ENCODE results near the gene RB1.

Gene RB1

DNA sequence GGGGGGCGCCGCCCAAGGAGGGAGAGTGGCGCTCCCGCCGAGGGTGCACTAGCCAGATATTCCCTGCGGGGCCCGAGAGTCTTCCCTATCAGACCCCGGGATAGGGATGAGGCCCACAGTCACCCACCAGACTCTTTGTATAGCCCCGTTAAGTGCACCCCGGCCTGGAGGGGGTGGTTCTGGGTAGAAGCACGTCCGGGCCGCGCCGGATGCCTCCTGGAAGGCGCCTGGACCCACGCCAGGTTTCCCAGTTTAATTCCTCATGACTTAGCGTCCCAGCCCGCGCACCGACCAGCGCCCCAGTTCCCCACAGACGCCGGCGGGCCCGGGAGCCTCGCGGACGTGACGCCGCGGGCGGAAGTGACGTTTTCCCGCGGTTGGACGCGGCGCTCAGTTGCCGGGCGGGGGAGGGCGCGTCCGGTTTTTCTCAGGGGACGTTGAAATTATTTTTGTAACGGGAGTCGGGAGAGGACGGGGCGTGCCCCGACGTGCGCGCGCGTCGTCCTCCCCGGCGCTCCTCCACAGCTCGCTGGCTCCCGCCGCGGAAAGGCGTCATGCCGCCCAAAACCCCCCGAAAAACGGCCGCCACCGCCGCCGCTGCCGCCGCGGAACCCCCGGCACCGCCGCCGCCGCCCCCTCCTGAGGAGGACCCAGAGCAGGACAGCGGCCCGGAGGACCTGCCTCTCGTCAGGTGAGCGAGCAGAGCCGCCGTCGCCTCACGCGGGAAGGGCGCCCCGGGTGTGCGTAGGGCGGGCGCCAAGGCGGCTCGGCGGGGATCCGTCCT lies at the start of gene RB1:
Gene RB1 (plus strand): TSS at position 393 of the 784 bp plus-strand sequence. CDS start 162 bp downstream, at position 555.
- DNase-seq: peak; percentile 55 to 78

DNA sequence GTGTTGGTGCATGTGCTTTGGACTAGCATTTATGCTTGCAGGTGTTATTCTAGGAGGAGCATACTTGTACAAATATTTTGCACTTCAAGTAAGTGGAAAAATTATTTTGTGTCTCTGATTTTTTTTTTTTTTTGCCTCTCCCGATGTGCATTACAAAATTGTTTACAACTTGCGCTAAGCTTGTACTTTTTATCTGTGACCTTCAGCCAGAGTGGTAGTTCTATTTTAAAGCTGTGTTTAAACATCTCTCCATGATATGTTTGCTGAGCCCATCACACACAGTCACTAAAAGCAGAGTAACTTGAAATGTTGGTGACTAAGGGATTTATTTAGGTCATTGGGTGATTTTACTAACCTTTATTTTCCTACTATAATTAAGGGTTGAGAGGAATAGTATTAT lies 49.7 kb upstream of the RB1 start:
- no peak for DNase-seq

- DNase-seq: no peak
These were observed 48.5 kb upstream of the RB1 start for GRCh38 chr13:48255090-48255489.

GRCh38 chr13:48255954-48256353 lies 47.6 kb upstream of the RB1 start:
- DNase-seq: no peak

GRCh38 chr13:48258002-48258401 lies 45.5 kb upstream of the RB1 start:
- no peak for DNase-seq

DNA sequence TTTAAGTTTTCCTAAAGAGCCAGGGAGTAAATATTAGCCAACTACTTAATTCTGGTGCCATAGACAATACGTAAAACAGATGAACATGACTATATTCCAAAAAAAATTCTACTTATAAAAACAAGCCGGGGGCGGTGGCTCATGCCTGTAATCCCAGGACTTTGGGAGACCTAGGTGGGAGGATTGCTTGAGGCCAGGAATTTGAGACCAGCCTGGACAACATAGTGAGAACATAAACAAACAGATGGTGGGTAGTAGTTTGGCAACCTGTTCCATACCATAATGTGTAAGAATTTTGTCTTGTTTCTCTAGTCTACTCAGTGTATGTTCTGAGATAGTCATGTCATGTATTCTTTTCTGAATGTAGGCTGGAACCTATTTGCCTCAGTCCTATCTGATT lies 45.1 kb upstream of the RB1 start:
- no peak for DNase-seq

DNA sequence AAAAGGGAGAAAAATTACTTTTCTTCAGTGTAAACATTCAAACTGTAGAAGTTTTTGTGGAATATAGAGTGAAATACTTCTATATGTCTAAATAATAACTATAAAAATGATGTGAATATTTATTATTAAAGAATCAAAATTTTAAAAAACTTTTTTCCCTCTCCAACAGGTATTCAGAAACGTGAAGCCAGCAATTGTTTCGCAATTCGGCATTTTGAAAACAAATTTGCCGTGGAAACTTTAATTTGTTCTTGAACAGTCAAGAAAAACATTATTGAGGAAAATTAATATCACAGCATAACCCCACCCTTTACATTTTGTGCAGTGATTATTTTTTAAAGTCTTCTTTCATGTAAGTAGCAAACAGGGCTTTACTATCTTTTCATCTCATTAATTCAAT lies 42.6 kb upstream of the RB1 start:
- DNase-seq: no peak

GRCh38 chr13:48263196-48263595 lies 40.4 kb upstream of the RB1 start:
- DNase-seq: no peak

- DNase-seq: no peak
These were observed 39.5 kb upstream of the RB1 start for GRCh38 chr13:48264058-48264457.

DNA sequence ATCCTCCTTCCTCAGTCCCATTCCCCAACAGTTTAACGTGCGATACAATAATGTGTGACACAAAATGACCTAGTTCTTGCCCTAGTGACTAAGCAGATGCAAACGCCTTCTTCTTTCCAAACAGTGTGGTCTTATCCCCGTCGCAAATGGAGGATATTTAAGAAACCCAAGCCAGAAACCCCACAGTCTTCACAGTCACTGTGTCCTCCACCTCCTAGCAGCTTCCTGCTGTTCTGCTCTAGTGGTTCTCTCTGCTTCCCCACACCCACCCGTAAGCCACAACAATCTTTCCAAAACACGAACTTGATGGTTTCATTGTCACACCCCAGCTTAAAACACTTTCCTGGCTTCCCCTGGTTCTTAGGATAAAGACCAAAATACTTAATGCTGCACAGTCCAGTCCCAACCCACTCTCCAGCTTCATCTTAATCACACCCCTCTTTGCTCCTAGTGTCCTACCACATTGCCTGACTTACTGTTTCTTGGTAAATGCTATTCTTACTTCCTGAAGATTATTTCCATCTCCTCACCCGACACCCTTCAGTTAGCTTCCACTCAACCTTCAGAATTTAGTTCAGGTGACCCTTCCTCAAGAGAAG lies 38.2 kb upstream of the RB1 start:
- DNase-seq: no peak

DNA sequence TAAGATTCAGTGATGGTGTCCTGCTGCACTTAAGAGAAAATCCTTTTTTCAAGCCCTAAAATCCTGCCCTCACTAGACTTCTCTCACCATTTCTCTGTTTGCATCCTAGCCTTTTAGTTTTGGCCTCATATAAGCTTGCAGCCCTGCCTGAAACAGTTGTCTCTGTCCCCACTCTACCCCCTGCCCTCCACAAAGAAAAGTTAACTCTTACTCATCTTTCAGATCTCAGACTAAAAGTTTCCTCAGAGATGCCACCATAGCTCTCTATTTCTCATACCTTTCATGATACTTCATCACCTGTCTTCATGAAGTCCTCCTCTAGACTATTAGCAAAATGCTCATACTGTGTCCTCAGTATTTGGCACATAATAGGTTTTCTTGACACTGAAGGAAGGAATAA lies 37.4 kb upstream of the RB1 start:
- DNase-seq: no peak

DNA sequence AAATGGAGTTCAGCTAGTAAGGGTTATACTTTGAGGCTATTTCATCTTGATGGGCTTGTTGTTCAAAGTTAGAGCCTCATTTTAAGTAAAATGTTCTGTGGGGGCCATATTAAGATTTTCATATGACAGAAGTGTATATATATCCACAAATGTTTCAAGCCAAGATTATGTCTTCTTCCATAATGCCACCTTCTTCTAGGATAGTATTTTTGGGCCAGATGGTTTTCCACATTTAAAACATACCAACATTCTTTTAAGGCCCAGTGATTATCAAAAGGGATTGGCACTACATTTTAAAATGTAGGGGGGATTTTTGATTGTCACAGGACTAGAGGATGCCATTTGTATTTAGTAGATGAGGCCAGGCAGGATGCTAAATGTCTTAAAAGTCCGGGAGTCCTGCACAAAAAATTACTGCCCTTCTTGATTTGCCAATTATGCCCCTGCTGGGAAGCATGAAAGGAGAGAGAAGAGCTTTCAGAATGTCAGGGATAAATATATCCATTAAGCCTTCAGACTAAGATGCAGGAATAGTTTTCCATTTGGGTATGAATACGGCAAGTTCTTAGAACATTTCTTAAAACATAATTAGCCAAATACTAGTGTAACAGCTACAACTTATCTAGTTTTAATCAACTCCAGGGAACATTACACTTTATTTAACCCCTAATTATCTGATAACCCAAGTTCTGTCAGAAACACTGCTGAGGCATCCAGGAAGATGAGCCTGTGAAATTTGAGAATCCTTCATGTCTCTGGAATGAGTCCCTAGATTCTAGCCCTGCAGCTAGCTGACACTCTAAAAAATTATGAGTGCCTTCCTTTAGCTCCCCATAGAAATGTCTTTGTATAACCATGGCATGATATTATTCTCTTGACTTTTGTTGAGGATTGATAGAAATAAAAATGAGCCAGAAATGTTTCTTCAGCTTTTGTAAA lies 36.6 kb upstream of the RB1 start:
- no peak for DNase-seq

GRCh38 chr13:48268019-48268418 lies 35.5 kb upstream of the RB1 start:
- DNase-seq: no peak

DNA sequence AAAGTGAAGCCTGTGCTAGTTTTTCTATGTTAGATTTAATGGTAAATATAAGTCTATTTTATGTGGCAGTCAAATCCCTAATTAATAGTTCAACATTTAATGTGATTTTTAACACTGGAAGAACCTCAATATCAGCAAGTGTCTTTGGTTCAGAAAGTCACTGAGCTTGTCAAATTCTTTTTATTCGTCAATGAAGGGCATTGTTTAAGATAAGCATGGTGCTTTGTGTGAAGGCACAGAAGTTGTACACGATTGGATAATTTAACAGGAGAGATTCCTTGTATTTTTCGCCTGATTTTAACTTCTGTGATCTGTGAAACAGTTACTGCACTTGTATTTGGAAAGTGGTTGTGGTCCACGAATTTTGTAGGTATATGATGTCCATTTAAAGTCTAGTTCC lies 30.2 kb upstream of the RB1 start:
- no peak for DNase-seq

DNA sequence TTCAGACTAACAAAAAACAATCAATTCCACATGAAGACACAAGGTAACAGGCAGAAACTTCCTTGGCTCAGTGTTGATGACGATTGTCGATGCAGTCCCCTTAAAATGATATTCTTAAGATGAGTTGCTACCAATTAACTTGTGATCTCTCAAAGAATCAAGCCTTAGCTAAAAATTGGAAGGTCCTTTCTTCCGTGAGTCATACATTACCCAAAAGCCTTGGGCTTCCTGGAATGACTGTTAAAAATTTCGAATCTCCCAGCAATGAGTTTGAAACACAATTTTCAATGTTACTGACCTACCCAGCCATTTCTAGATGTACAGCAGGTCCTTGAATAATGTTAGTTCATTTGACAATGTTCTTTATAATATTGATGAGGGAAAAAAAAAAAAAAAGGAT lies 28.0 kb upstream of the RB1 start:
- no peak for DNase-seq

DNA sequence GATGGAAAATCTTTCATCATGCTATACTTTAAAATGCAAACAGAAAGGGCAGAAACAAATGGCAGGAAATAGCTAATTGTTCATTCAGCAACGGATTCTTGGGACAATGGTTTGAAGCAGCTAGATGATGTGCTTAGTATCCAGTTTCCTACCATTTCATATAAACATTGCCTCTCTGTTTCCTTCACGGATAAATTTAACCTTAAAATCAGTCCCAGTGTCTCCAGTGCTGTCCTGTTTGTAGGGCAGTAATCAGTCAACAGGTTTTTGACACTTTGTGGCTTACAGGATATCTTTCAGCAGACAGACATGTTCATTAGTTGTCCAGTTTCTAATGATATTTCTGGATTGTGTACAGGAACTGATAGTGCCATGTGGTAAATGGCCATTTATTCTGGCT lies 24.7 kb upstream of the RB1 start:
- DNase-seq: no peak

- DNase-seq: no peak
These were observed 22.0 kb upstream of the RB1 start for GRCh38 chr13:48281556-48281955.

DNA sequence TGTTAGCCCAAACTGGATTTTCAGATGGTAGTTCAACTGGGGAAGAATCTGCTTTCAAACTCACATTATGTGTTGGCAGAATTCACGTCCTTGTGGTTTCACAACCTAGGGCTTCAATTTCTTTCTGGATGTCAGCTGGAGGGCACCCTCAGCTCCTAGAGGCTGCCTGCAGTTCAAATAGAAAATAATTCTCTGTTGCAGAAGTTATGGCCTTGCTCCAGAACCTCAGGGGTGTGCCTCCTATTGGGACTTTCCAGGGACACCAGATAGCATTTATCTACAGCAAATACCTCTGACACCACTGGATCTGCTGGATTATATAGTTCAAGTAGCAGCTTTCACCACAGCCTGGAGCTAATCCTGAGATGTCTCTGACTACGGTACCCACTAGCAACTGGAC lies 11.8 kb upstream of the RB1 start:
- no peak for DNase-seq

GRCh38 chr13:48292650-48293049 lies 10.9 kb upstream of the RB1 start:
- DNase-seq: no peak

GRCh38 chr13:48294653-48295052 lies 8.9 kb upstream of the RB1 start:
- no peak for DNase-seq

DNA sequence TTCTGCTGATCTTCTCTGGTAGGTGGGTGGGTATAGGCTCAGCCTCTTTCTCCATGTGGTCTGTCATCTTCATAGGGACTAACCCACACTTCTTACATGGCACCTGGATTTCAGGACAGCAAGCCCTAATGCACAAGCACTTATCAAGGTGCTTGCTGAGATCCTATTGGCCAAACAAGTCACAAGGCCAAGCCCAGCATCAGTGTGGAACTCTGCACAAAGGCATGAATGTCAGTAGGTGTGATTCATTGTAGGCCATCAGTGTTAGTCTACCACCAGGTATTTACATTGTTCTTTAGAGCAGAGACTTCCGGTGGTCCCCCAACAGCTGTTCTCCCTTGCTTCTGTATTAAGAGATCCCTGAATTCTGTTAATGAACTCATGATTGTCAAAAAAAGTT lies 8.3 kb upstream of the RB1 start:
- no peak for DNase-seq

DNA sequence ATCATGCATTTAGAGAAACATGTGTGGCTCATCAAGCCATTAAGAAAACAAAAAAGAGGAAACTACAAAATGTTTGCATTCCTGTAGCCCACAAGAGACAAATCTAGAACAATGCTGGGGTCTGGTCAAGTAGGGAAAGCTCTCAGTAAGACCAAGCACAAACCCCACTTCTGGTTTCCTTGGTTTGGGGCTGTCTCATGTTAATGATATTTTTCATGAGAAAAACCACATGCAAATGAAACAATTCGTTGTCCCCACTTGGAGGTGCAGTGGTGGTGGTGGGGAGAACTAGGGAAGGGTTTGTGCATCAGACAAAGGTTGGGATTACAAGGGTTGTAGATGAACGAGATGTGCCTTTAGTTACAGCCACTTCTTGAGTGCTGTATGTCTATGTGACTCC lies 7.0 kb upstream of the RB1 start:
- DNase-seq: no peak

DNA sequence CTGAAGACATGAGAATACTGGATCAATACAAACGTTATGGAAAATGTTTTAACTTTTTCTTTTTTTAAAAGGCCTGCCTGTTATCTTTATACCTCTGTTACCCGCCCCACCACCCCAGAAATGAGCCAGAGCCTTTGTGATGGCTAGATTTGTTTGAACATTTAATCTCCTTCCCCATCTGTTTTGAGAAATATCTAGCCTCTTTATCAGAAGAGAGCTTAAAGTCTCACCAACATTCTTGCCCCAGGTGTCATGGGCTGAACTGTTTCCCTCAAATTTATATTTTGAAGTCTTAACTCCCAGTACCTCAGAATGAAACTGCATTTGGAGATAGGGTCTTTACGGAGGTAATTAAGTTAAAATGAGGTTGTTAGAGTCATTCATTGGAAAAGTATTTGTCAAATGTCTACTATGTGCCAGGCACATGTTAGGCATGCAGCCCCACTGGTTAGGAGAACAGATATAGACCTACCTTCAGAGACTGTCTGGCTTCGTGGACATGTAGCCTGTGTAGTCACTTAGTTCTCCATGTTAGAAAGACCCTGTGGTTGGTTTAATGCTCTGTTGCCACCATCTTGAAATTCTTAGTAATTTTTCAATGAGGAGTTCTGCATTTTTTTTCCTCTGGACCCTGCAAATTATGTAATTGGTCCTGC lies 6.3 kb upstream of the RB1 start:
- DNase-seq: no peak

All from hippocampal formation (tissue), 2 donors.